HepG2 (cell line): ENCODE measurements around the gene RGS2. TPM values are rescaled to one million over a fixed set of nuclear protein-coding genes. Genes with fewer than 3 reads are reported as not detected.

Experiments used
- ATAC-seq: fragments of 200-7000 bp; cut with Tn5 transposase; 3 replicates; pipeline ENCODE4 v1.9.1; 2020; ENCODE audit warnings: mild to moderate bottlenecking, moderate library complexity
- BruUV-seq: library from RNA; stranded (reverse); fragments of 400-500 nt; replicated peaks from 2 replicates; lab custom pipeline; 2021; lab: Mats Ljungman, UMichigan
- CTCF ChIA-PET: fragments of 300-600 bp; formaldehyde crosslinking; extraction: SDS; loops from one replicate; lab custom pipeline; 2021; ENCODE audit warnings: low total read pairs, inconsistent platforms, low intra/inter-chr PET ratio; lab: Yijun Ruan, JAX
- POLR2A ChIA-PET: fragments of 350-600 bp; sonication (Branson Sonifier 250); formaldehyde crosslinking; loops from one replicate; lab custom pipeline; 2020; ENCODE audit warnings: antibody characterized with exemption, inconsistent platforms; lab: Yijun Ruan, JAX
- DNase-seq: peaks from one replicate; pipeline ENCODE4 v3.0.0-alpha.2; 2015; ENCODE audit warnings: low spot score
- FAIRE-seq: peaks from 3 replicates; lab custom pipeline; 2011; peaks lifted over from hg19 to GRCh38; lab: Jason Lieb, UNC
- H2AFZ ChIP-seq: one replicate; pipeline ENCODE4 v1.6.1; 2011; ENCODE audit warnings: low read length, inconsistent platforms
- H3K27ac ChIP-seq: fragments of 300-600 bp; 3 replicates; pipeline ENCODE4 v1.8.0; 2011; ENCODE audit warnings: mixed run types, mild to moderate bottlenecking, mixed read lengths, low read length, inconsistent platforms; ENCODE audit not compliant: insufficient read depth; ENCODE audit errors: extremely low read length
- H3K27me3 ChIP-seq, 2 experiments: fragments of 200-600 bp in 1 of 2; 2 replicates in 1 of 2; 3 replicates in 1 of 2; pipeline versions ENCODE4 v1.6.0 to v1.8.0; 2011; ENCODE audit warnings: low read length in 2 of 2, mild to moderate bottlenecking in 2 of 2, moderate library complexity in 2 of 2, inconsistent platforms in 1 of 2; ENCODE audit not compliant: insufficient read depth in 2 of 2, control insufficient read depth in 1 of 2
- H3K36me3 ChIP-seq, 2 experiments: fragments of 200-600 bp in 1 of 2; replicated peaks in 1 of 2; 2 replicates in 1 of 2; 3 replicates in 1 of 2; pipeline versions ENCODE4 v1.5.1 to v1.8.0; 2011; ENCODE audit warnings: low read length in 2 of 2, inconsistent platforms in 1 of 2; ENCODE audit not compliant: insufficient read depth in 2 of 2, control insufficient read depth in 1 of 2
- H3K4me1 ChIP-seq: 2 replicates; pipeline ENCODE4 v1.5.1; 2012; ENCODE audit warnings: low read length, inconsistent platforms; ENCODE audit not compliant: insufficient read depth
- H3K4me2 ChIP-seq: 2 replicates; pipeline ENCODE4 v1.6.0; 2011; ENCODE audit warnings: low read depth, low read length, inconsistent platforms
- H3K4me3 ChIP-seq, 3 experiments: fragments of 200-600 bp in 1 of 3; sonication (generic), shearing (Covaris generic) in 1 of 3; replicated peaks in 1 of 3; 2 replicates each; pipeline ENCODE4 v1.5.1; 2011 to 2016; ENCODE audit warnings: low read length in 3 of 3, inconsistent platforms in 2 of 3, low read depth in 2 of 3, mild to moderate bottlenecking in 2 of 3, control low read depth in 1 of 3, mixed read lengths in 1 of 3; ENCODE audit not compliant: insufficient read depth in 1 of 3
- H3K79me2 ChIP-seq: one replicate; pipeline ENCODE4 v1.6.1; 2011; ENCODE audit warnings: low read length, inconsistent platforms; ENCODE audit not compliant: insufficient read depth
- H3K9ac ChIP-seq: 2 replicates; pipeline ENCODE4 v1.6.0; 2011; ENCODE audit warnings: mild to moderate bottlenecking, low read depth, low read length, inconsistent platforms; ENCODE audit not compliant: insufficient read depth
- H3K9me3 ChIP-seq: 2 replicates; pipeline ENCODE4 v1.5.1; 2012; ENCODE audit warnings: mild to moderate bottlenecking, low read length
- H4K20me1 ChIP-seq: 2 replicates; pipeline ENCODE4 v1.6.0; 2011; ENCODE audit warnings: inconsistent platforms, mild to moderate bottlenecking, low read length, moderate library complexity; ENCODE audit not compliant: insufficient read depth
- FOXJ3 ChIP-seq: sonication (generic); formaldehyde crosslinking; IDR thresholded peaks from 2 replicates; pipeline ENCODE4 v1.4.0; 2020; ENCODE audit warnings: missing genetic modification reagents, mild to moderate bottlenecking, borderline replicate concordance
- GRHL1 ChIP-seq: sonication (generic); formaldehyde crosslinking; conservative IDR thresholded peaks from 2 replicates; pipeline ENCODE4 v1.8.0; 2022; ENCODE audit warnings: missing genetic modification reagents
- MNT ChIP-seq: fragments of 450-650 bp; IDR thresholded peaks from 2 replicates; pipeline ENCODE4 v1.6.1; 2016
- SNRNP70 ChIP-seq: fragments of 200-400 bp; formaldehyde crosslinking; IDR thresholded peaks from 2 replicates; pipeline ENCODE4 v1.6.1; 2017; ENCODE audit warnings: mild to moderate bottlenecking, low read depth, low read length, moderate library complexity
- TGIF2 ChIP-seq: IDR thresholded peaks from 2 replicates; pipeline ENCODE4 v1.6.1; 2016; ENCODE audit warnings: control low read depth, missing compliant biosample characterization
- ZNF784 ChIP-seq: sonication (generic); formaldehyde crosslinking; IDR thresholded peaks from 2 replicates; pipeline ENCODE4 v1.5.1; 2020; ENCODE audit warnings: missing genetic modification reagents, mild to moderate bottlenecking, borderline replicate concordance
- ZNF788 ChIP-seq: sonication (generic); formaldehyde crosslinking; IDR thresholded peaks from 2 replicates; pipeline ENCODE4 v1.5.0; 2020; ENCODE audit warnings: mild to moderate bottlenecking, missing genetic modification reagents, borderline replicate concordance
- WGBS: methylation state at CpG from one replicate; pipeline ENCODE4 v1.1.6; 2017; ENCODE audit warnings: low lambda C conversion rate; 5-methylcytosine and 5-hydroxymethylcytosine counted together
- in situ Hi-C: cut with HindIII; loops from 2 replicates; pipeline ENCODE4 v1.10.0; 2017; ENCODE audit warnings: low pct_unique_long_range_greater_than_20kb; ENCODE audit not compliant: extremely low pct_ligation_motif_present
- intact Hi-C: fragments of 100-400 bp; cut with micrococcal nuclease; formaldehyde crosslinking; loops from one replicate; pipeline ENCODE4 v1.10.0; 2022; ENCODE audit not compliant: unreplicated experiment
- polyA plus RNA-seq, 8 experiments: library from polyadenylated mRNA; depleted of rRNA in 3 of 8; stranded (reverse) in 7 of 8; unstranded in 1 of 8; fragments of >200 nt; fragmentation: Illumina TruSeq in 4 of 8; extraction: Trizol in 4 of 8; gene quantifications; 2 replicates each; pipeline versions ENCODE4 v1.2.1 to v1.2.3, GENCODE V29; 2011 to 2016; ENCODE audit warnings: low read depth in 4 of 8, missing spikeins in 1 of 8, mixed read lengths in 1 of 8; ENCODE audit not compliant: insufficient read depth in 1 of 8
- total RNA-seq, 5 experiments: library from RNA; depleted of rRNA; stranded (reverse); fragments of >200 nt; fragmentation: Illumina TruSeq; extraction: Trizol; gene quantifications; 2 replicates each; pipeline ENCODE4 v1.2.3, GENCODE V29; 2016; ENCODE audit warnings: low read depth in 1 of 5

RGS2 gene
- total and polyA plus RNA-seq, 2 of the 13 experiments (the other 11 are each of a cell fraction or from before 2014, with no cell fraction given): 0.64 to 1.4 TPM

GRCh38 chr1:192810253-192810880, 1.5 kb downstream of the RGS2 start:
- Histone ChIP-seq H3K27me3 (peaks cover 0 to 4% of the 10 kb centered on the region in 2 experiments; a peak in 1 of 5 replicates), H3K9ac (no peak overlapping the region), H3K79me2 (no peaks in the 10 kb centered on the region), H3K36me3 (no peaks in the 10 kb centered on the region), H3K27ac (no peak overlapping the region), H3K4me1 (peaks cover 29% of the 10 kb centered on the region), H4K20me1 (no peaks in the 10 kb centered on the region), H3K9me3 (no peaks in the 10 kb centered on the region), H2AFZ (no peak overlapping the region), H3K4me3 (no peak overlapping the region), H3K4me2 (no peak overlapping the region)
- ATAC-seq (no peak), DNase-seq (no peak), FAIRE-seq (no peak)
- intact Hi-C loops: no loop called here
- ChIA-PET POLR2A (no interaction called here), CTCF (no interaction called here)
- in situ Hi-C loops: no loop called here
- WGBS: 95% methylated on average over 5 of the region's 5 CpGs
- TF ChIP-seq MNT: no peak
- TF ChIP-seq ZNF788 (CRISPR knock-in tag): no peak
- TF ChIP-seq ZNF784 (CRISPR knock-in tag): no peak
- TF ChIP-seq SNRNP70: no peak
- TF ChIP-seq FOXJ3 (CRISPR knock-in tag): no peak
- TF ChIP-seq GRHL1: no peak
- no peak for TF ChIP-seq TGIF2 (CRISPR knock-in tag)
- BruUV-seq: no TSS peak
